ENCODE measurements around the gene CHRNA10.
A peak's percentile ranks its signal among the peaks of the same experiment; 100 is the strongest.
"Not testable (repeated sequence)": the region's sequence is repeated elsewhere in the genome, so short reads cannot be mapped to it uniquely, and the experiment has no call there.

Gene CHRNA10

DNA sequence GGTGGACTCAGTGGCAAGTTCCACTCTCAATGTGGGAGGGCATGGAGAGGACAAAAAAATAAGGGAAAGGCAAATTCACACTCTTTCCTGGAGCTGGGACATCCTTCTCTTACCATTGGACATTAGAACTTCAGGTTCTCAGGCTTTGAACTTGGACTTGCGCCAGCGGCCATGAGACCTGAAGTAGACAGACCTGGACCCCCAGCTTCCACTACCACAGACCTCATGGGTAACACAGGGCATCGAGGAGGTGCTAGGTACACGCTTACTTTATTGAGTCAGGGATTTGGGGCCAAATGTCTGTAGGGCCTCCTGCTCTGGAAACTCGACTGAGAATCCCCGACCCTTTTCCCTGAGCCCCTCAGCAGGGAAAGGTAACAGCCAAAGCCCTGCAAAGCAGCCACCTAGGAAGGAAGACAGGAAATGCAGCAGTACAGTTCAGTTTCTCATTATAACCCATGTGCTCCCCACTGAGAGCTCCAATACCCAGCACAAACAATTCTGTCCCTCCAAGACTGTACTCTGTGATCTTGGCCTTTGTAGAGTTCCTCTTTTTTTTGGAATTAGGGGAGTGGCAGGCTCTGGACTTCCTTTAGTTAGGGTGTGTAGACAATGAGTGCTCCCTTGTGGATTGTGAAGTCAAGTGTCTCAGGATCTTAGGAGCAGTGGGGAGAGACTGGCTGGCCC lies 5.7 kb downstream of the CHRNA10 start:
- DNase-seq: no peak

- DNase-seq: no peak
These were observed 7.1 kb downstream of the CHRNA10 start for GRCh38 chr11:3664032-3664630.

GRCh38 chr11:3662856-3663255 lies 8.3 kb downstream of the CHRNA10 start:
- no peak for DNase-seq

- DNase-seq: no peak
These were observed 10.2 kb downstream of the CHRNA10 start for GRCh38 chr11:3660960-3661359.

- DNase-seq: no peak
These were observed 11.3 kb downstream of the CHRNA10 start for GRCh38 chr11:3659595-3660515.

GRCh38 chr11:3658252-3658651 lies 12.9 kb downstream of the CHRNA10 start:
- DNase-seq: no peak

DNA sequence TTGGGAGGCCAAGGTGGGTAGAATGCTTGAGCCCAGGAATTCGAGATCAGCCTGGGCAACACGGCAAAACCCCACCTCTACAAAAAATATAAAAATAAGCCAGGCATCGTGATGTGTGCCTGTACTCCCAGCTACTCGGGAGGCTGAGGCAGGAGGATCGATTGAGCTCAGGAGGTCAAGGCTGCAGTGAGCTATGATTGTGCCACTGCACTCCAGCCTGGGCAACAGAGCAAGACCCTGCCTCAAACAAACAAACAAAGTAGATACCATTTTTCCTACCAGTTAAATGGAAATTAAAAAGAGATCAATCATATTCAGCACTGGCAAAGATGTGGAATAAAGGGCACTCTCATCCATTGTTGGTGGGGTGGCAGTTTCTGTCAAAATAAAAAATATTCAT lies 13.9 kb downstream of the CHRNA10 start:
- DNase-seq: not testable (repeated sequence)

GRCh38 chr11:3655547-3655946 lies 15.6 kb downstream of the CHRNA10 start:
- no peak for DNase-seq

DNA sequence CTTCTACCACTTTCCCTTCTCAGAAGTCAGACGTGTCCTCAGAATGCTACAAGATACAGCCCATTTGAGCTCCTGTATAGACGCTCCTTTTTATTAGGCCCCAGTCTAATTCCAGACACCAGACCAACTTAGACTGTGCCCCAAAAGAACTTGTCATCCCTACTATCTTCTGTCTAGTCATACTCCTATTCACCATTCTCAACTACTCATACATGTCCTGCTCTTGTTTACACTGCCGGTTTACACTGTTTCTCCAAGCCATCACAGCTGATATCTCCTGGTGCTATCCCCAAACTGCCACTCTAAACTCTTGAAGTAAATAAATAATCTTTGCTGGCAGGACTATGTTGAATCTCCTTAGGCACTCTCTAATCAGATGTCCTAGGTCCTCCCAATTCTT lies 18.7 kb downstream of the CHRNA10 start:
- DNase-seq: not testable (repeated sequence)

DNA sequence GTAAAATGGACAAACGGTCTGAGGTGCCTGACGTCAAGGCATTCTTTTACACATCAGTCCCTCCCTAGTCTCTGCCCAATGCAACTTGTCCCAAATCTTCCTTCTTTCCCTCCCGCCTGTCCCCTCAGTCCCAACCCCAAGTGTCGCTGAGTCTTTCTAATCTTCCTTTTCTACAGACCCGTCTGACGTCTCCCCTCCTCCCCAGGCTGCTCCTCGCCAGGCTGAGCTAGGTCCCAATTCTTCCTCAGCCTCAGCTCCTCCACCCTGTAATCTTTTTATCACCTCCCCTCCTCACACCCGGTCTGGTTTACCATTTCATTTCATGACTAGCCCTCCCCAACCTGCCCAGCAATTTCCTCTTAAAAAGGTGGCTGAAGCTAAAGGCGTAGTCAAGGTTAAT lies 21.8 kb downstream of the CHRNA10 start:
- not testable (repeated sequence) for DNase-seq

DNA sequence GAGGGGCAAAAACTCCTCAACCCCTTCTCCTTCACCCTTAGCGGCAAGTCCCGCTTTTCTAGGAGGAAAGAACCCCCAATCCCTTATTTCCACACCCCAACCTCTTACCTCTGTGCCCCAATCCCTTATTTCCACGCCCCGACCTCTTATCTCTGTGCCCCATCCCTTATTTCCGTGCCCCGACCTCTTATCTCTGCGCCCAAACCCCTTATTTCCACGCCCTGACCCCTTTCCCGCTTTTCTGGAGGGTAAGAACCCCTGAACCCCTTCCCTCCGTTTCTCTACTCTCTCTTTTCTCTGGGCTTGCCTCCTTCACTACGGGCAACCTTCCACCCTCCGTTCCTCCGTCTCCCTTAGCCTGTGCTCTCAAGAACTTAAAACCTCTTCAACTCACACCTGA lies 22.3 kb downstream of the CHRNA10 start:
- DNase-seq: not testable (repeated sequence)

DNA sequence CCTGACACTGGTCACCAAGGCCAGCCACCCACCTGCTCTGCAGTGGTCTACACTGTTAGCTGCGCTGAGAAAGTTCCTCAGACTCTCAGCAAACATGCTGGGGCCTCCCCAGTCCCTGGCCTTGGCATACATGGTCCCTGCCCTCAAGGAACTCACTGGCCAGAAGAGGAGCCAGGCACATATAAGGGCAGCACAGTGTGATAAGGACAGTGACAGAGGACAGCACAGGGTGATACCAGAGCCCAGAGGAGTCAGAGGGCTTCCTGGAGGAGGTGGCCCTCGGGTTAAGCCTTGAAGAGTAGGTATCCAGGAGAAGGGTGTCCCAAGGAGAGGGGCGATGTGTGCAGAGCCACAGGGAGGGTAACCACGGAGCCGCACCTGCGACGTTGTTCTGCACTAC lies 25.6 kb downstream of the CHRNA10 start:
- no peak for DNase-seq

DNA sequence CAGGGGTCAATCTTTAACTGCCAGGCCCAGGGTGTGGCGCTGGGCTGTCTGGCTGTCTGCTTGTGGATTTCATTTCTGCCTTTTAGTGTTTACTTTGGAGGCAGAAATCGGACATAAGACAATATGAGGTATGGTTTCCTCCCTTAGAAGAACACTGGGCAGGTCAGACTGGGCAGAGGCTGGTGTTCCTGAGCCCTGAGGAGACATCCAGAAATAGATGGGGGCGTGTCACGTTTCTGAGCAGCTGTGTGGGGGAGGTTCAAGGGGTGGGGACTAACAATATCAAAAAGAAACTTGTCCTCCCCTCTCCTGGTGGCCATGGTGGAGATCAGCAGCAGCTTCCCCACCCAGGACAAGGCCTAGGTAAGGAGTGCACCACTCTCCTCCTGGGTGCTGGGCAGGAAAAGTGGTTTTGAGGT lies 26.4 kb downstream of the CHRNA10 start, which contains the start of gene ART1:
Gene ART1 (plus strand): TSS at position 312 of the 419 bp plus-strand sequence. CDS start 14,086 bp downstream, outside the sequence.
- DNase-seq: no peak

DNA sequence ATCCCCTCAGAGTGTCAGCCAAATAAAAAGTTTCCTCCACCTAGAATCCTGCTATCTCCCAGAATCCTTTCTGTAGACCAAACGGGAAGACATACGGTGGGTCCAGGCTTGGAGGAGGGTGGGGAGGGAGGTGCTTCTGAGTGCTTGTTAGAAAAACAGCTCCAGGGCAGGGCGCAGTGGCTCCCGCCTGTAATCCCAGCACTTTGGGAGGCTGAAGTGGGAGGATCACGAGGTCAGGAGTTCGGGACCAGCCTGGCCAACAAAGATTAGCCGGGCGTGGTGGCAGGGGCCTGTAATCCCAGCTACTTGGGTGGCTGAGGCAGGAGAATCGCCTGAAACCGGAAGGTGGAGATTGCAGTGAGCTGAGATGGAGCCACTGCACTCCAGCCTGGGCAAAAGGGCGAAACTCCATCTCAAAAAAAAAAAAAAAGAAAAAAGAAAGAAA lies 28.1 kb downstream of the CHRNA10 start:
- DNase-seq: not testable (repeated sequence)

- DNase-seq: peak; percentile 96
These were observed 28.9 kb downstream of the CHRNA10 start for GRCh38 chr11:3642071-3642951.

DNA sequence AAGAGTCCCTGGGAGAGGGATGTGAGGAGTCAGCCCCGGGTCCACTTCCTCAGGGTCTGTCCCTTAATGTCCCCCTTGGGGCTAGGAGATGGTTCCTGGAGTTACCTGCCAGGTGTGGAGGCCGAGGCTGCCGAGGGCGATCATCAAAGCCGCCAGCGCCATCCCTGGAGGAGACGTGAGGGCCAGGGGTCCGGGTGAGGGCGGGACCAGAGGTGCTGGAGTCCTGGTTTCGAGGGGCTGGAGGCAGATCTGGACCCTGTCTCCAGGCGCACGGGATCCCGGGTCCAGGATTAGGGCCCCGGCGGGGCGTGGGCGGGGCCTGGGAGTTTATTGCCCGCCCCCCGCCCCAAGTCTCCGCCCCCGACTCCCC lies 29.5 kb downstream of the CHRNA10 start, which contains the start of gene ART5:
Gene ART5 (minus strand): TSS at position 292 of the 370 bp plus-strand sequence. CDS start 130 bp downstream, at position 162.
- peak; percentile 52 for DNase-seq

DNA sequence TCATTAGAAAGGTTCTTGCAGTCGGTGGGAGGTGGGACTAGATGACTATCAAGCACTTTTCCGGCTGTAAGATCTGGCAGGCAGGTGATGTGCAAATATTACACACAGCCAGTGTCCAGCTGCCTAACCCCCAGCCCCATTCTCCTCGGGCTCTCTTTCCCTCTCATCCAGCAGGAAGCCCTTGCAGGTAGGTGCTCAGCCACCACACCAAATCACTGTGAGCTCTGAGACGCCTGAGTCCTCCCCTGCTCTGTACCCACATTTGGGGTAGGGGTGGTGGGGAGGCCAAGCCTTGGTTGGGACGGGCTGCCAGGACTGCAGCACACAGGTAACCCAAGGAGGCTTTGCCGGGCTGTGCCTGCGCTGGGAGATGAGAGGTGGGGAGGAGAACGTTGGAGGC lies 30.0 kb downstream of the CHRNA10 start:
- DNase-seq: no peak

GRCh38 chr11:3639841-3640240 lies 31.3 kb downstream of the CHRNA10 start:
- no peak for DNase-seq

DNA sequence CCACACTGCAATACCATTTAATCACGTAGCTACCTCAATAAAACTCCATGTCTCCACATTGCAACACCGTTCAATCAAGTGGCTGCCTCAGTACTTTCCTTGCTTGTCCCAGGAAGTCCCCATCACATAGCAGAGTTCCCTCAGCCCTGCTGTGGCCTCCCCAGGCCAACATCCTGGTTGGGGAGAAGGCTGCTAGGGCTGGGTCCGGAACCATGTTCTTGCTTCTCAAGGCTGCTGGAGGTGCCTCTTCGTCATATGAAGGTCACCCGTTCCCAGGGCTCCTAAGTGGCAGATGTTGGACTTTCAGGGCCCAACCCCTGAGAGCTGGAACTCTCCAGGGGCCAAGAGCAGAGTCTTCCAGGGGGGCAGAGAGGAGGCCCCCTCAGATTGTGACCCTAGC lies 32.7 kb downstream of the CHRNA10 start:
- DNase-seq: no peak

DNA sequence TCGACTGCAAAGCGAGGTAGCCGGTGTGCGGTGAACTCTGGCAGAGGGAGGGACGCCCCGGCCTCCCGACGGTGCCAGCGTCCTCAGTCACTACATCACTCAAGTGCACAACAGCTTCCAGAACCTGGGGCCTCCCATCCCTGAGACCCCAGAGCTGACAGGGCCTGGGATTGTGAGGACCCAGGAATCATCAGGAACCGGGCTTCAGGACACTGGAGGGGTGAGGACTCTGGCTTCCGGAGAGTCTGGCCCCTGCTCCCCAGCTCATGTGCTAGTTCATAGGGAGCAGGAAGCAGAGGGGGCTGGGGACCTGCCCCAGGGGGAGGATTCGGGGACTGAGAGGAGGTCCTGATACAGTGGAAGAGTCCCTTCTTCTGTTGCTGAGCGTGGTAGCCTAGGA lies 34.0 kb downstream of the CHRNA10 start:
- no peak for DNase-seq

DNA sequence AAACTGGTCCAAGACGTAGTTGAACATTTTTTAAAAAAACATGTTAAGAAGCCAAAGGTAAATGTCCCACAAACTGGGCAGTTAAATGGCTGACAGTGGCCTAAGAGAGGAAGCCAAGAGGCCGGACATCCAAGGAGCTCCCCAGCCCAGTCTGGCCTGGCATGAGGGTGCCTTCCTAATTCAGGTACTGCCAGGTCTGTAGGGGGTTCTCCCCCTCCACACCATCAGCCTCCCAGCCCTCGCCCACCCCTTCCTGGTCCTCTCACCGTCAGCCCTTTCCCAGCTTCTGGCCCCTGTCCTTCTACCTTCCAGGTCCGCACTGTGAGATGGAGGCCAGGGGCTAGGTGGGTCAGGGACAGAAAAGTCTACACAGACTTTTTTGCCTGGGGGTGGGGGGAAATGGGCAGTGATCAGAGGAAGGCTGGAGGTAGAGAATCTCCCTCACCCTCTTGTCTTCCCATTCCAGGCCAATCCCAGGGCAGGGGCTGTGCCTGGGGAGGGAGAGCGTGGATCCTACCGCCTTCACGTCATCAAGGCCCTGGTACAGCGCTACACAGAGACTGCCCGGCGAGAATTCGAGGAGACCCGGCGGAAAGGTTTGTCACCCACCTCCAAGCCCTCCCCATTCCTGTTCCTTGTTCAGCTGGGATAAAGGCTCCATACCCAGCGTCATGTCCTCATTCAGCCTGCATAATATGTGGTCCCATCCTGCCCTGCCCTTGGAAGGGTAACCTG lies 35.4 kb downstream of the CHRNA10 start:
- DNase-seq: no peak

Measured in right kidney (tissue), 1 donor.